SK-N-SH (cell line): Measurements from ENCODE around the gene CD59. TPM values are rescaled to one million over a fixed set of nuclear protein-coding genes. Genes with fewer than 3 reads are reported as not detected.

ENCODE experiments used
- CTCF ChIA-PET: fragments of 300-600, 350-600 bp; formaldehyde crosslinking; extraction: SDS; loops from one replicate; lab custom pipeline; 2021; lab: Yijun Ruan, JAX
- POLR2A ChIA-PET: fragments of 350-600 bp; sonication (Branson Sonifier 250); formaldehyde crosslinking; extraction: SDS; loops from one replicate; lab custom pipeline; 2020; ENCODE audit warnings: antibody characterized with exemption, inconsistent platforms; lab: Yijun Ruan, JAX
- DNase-seq: peaks from one replicate; pipeline ENCODE4 v3.0.0; 2012
- H2AFZ ChIP-seq: fragments of 200-600 bp; sonication (generic); 2 replicates; pipeline ENCODE4 v1.8.1; 2016; ENCODE audit warnings: antibody characterized with exemption, mild to moderate bottlenecking, low read depth
- H3F3A ChIP-seq: fragments of 200-600 bp; sonication (generic); replicated peaks from 2 replicates; pipeline ENCODE3; 2016; ENCODE audit warnings: antibody characterized with exemption, mild to moderate bottlenecking; ENCODE audit not compliant: insufficient read depth
- H3K27ac ChIP-seq, 2 experiments: fragments of 200-500 bp in 1 of 2; fragments of 200-600 bp in 1 of 2; sonication (Bioruptor generic) in 1 of 2; sonication (generic), shearing (Covaris generic) in 1 of 2; 2 replicates each; pipeline versions ENCODE4 v1.5.1 to v1.6.1; 2014 to 2016; ENCODE audit warnings: low read depth in 2 of 2, inconsistent platforms in 1 of 2, low read length in 1 of 2, mild to moderate bottlenecking in 1 of 2, mixed read lengths in 1 of 2
- H3K27me3 ChIP-seq: fragments of 200-600 bp; sonication (generic), shearing (Covaris generic); 2 replicates; pipeline ENCODE4 v1.6.1; 2016; ENCODE audit warnings: mixed run types; ENCODE audit not compliant: insufficient read depth
- H3K36me3 ChIP-seq, 2 experiments: fragments of 200-500 bp in 1 of 2; fragments of 200-600 bp in 1 of 2; sonication (Bioruptor generic) in 1 of 2; sonication (generic) in 1 of 2; replicated peaks in 1 of 2; 2 replicates each; pipeline versions ENCODE3 to v1.5.1; 2014 to 2016; ENCODE audit warnings: low read length in 1 of 2, mild to moderate bottlenecking in 1 of 2; ENCODE audit not compliant: insufficient read depth in 2 of 2, control insufficient read depth in 1 of 2
- H3K4me1 ChIP-seq, 2 experiments: fragments of 200-500 bp in 1 of 2; fragments of 200-600 bp in 1 of 2; sonication (Bioruptor generic) in 1 of 2; sonication (generic), shearing (Covaris generic) in 1 of 2; 2 replicates each; pipeline versions ENCODE4 v1.5.1 to v1.6.1; 2014 to 2016; ENCODE audit warnings: low read depth in 1 of 2, low read length in 1 of 2, mixed run types in 1 of 2; ENCODE audit not compliant: insufficient read depth in 2 of 2, control insufficient read depth in 1 of 2
- H3K4me2 ChIP-seq: fragments of 200-600 bp; sonication (generic), shearing (Covaris generic); 2 replicates; pipeline ENCODE4 v1.6.1; 2017; ENCODE audit warnings: mixed run types
- H3K4me3 ChIP-seq, 2 experiments: fragments of 200-500 bp in 1 of 2; fragments of 200-600 bp in 1 of 2; sonication (Bioruptor generic) in 1 of 2; sonication (generic), shearing (Covaris generic) in 1 of 2; 2 replicates each; pipeline versions ENCODE4 v1.5.1 to v1.8.1; 2014 to 2016; ENCODE audit warnings: low read depth in 2 of 2, inconsistent platforms in 1 of 2, low read length in 1 of 2, mild to moderate bottlenecking in 1 of 2, mixed read lengths in 1 of 2, moderate library complexity in 1 of 2
- H3K79me2 ChIP-seq: fragments of 200-600 bp; sonication (generic); 2 replicates; pipeline ENCODE4 v1.8.1; 2017; ENCODE audit warnings: mild to moderate bottlenecking; ENCODE audit not compliant: insufficient read depth
- H3K9ac ChIP-seq: fragments of 200-600 bp; sonication (generic); 2 replicates; pipeline ENCODE4 v1.6.1; 2017; ENCODE audit warnings: mixed run types
- H3K9me2 ChIP-seq: fragments of 200-600 bp; sonication (generic); 2 replicates; pipeline ENCODE4 v1.6.1; 2017; ENCODE audit warnings: mixed run types
- H3K9me3 ChIP-seq: fragments of 200-600 bp; sonication (generic); 2 replicates; pipeline ENCODE4 v1.6.1; 2017; ENCODE audit warnings: mixed run types, mild to moderate bottlenecking, moderate library complexity
- H4K20me1 ChIP-seq: fragments of 200-600 bp; sonication (generic); 2 replicates; pipeline ENCODE4 v1.6.1; 2017; ENCODE audit warnings: mild to moderate bottlenecking, mixed run types; ENCODE audit not compliant: insufficient read depth
- CHD2 ChIP-seq: fragments of 150-350 bp; IDR thresholded peaks from 2 replicates; pipeline ENCODE4 v1.6.1; 2018; ENCODE audit warnings: low read length; ENCODE audit not compliant: partially characterized antibody
- FOSL2 ChIP-seq: IDR thresholded peaks from 2 replicates; pipeline ENCODE4 v1.4.0; 2012; ENCODE audit warnings: low read depth, mild to moderate bottlenecking, moderate library complexity, borderline replicate concordance
- FOXM1 ChIP-seq: IDR thresholded peaks from 2 replicates; pipeline ENCODE4 v1.4.0; 2012; ENCODE audit warnings: low read depth, mild to moderate bottlenecking
- GABPA ChIP-seq: IDR thresholded peaks from 2 replicates; pipeline ENCODE4 v1.4.0; 2012; ENCODE audit warnings: low read depth, mild to moderate bottlenecking
- GATA2 ChIP-seq: sonication (generic); formaldehyde crosslinking; IDR thresholded peaks from 2 replicates; pipeline ENCODE4 v1.5.0; 2020; ENCODE audit warnings: mild to moderate bottlenecking, missing genetic modification reagents
- JUND ChIP-seq: IDR thresholded peaks from 2 replicates; pipeline ENCODE4 v1.4.0; 2012
- MEF2A ChIP-seq: IDR thresholded peaks from 2 replicates; pipeline ENCODE4 v1.4.0; 2012; ENCODE audit warnings: low read depth, borderline replicate concordance
- MXI1 ChIP-seq: IDR thresholded peaks from 2 replicates; pipeline ENCODE4 v1.6.1; 2012; ENCODE audit warnings: mild to moderate bottlenecking, low read depth, low read length, improper control_type of control experiment
- NFIC ChIP-seq: IDR thresholded peaks from 2 replicates; pipeline ENCODE4 v1.4.0; 2012; ENCODE audit warnings: borderline replicate concordance
- NRF1 ChIP-seq: IDR thresholded peaks from 2 replicates; pipeline ENCODE4 v1.6.1; 2012; ENCODE audit warnings: low read depth, mild to moderate bottlenecking, low read length
- POLR2AphosphoS5 ChIP-seq: IDR thresholded peaks from 2 replicates; pipeline ENCODE4 v1.6.1; 2012; ENCODE audit warnings: low read depth, low read length
- RAD21 ChIP-seq: IDR thresholded peaks from 2 replicates; pipeline ENCODE4 v1.6.1; 2012; ENCODE audit warnings: mild to moderate bottlenecking, low read length
- RXRA ChIP-seq: IDR thresholded peaks from 2 replicates; pipeline ENCODE4 v1.4.0; 2012; ENCODE audit warnings: low read depth, mild to moderate bottlenecking, borderline replicate concordance
- SIN3A ChIP-seq: IDR thresholded peaks from 2 replicates; pipeline ENCODE4 v1.6.1; 2012; ENCODE audit warnings: low read depth, mild to moderate bottlenecking, low read length, moderate library complexity, borderline replicate concordance
- SMC3 ChIP-seq: IDR thresholded peaks from 2 replicates; pipeline ENCODE4 v1.6.1; 2012; ENCODE audit warnings: low read depth, low read length, improper control_type of control experiment
- TAF1 ChIP-seq: IDR thresholded peaks from 2 replicates; pipeline ENCODE4 v1.6.1; 2012; ENCODE audit warnings: low read depth, mild to moderate bottlenecking, low read length, moderate library complexity, borderline replicate concordance
- TCF12 ChIP-seq: IDR thresholded peaks from 2 replicates; pipeline ENCODE4 v1.4.0; 2012
- TEAD4 ChIP-seq: IDR thresholded peaks from 2 replicates; pipeline ENCODE4 v1.4.0; 2012; ENCODE audit warnings: mild to moderate bottlenecking, borderline replicate concordance; ENCODE audit not compliant: insufficient read depth
- YY1 ChIP-seq: IDR thresholded peaks from 2 replicates; pipeline ENCODE4 v1.4.0; 2012; ENCODE audit warnings: low read depth, mild to moderate bottlenecking
- WGBS: methylation state at CpG from one replicate; pipeline ENCODE4 v1.1.6; 2017; ENCODE audit warnings: low lambda C conversion rate; 5-methylcytosine and 5-hydroxymethylcytosine counted together
- polyA plus RNA-seq, 3 experiments: library from polyadenylated mRNA; depleted of rRNA; stranded (reverse); fragments of >200 nt; gene quantifications; 2 replicates each; pipeline ENCODE4 v1.2.3, GENCODE V29; 2012
- TF ChIP-seq, protein P1 (sequence below): fragments of 150-350 bp; IDR thresholded peaks from 2 replicates; pipeline ENCODE4 v1.6.1; 2016; ENCODE audit warnings: mild to moderate bottlenecking, low read depth, low read length
- TF ChIP-seq, protein P2 (sequence below): IDR thresholded peaks from 2 replicates; pipeline ENCODE4 v1.4.0; 2012; ENCODE audit warnings: low read depth
- TF ChIP-seq, protein P3 (sequence below): fragments of 200-600 bp; sonication (generic); IDR thresholded peaks from 2 replicates; pipeline ENCODE4 v1.6.1; 2017; ENCODE audit warnings: antibody characterized with exemption, mild to moderate bottlenecking, moderate library complexity
- TF ChIP-seq, protein P4 (sequence below): IDR thresholded peaks from 2 replicates; pipeline ENCODE4; 2012
- TF ChIP-seq, protein P5 (sequence below): IDR thresholded peaks from 2 replicates; pipeline ENCODE4 v1.4.0; 2012; ENCODE audit warnings: low read depth, borderline replicate concordance
- TF ChIP-seq, protein P6 (sequence below): IDR thresholded peaks from 2 replicates; pipeline ENCODE4 v1.4.0; 2012; ENCODE audit warnings: low read depth, borderline replicate concordance

Gene CD59
- polyA plus RNA-seq, 1 of the 3 experiments (the other 2 are of a cell fraction) = 616 TPM

DNA sequence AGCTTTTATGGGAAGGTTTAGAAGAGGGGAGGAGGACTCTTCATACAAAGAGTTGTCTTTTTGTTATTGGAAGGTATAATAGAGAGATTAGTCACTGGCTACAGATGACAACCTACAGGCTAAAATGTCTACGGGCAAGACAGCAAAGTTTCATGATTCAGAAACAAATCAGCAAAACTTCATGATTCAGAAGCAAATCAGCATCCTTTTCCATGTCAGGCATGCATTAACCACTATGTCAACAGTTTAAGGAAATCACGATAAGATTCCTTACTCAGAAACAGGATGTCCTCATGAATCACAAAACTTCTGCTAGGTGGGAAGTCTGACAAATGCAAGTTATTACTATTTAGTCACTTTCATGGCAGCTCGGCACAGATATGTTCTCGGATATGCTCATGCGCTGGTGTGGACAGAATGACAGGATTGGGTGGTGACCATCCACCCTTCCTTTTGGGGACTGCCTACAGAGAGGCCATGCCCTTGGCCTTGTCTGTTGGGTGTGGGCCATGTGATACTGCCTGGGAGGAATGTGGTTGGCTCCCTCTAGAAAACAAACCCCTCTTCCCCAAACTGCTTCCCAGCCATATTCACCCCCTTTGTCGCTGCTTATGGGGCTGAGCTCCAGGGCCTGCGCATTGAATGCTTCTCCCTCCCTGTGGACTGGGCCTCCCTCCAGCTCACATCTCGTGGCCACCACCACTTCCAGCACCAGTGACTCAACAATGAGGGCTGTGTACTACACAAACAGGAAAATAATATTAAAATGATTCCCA, 45.7 kb downstream of the CD59 start:
- Histone ChIP-seq H3K4me2 (peak overlapping the region; percentile 69), H3K79me2 (no peaks in the 10 kb centered on the region), H3K27ac (peak overlapping the region; percentile 73 to 100), H3F3A (peaks cover 56% of the 10 kb centered on the region), H3K4me3 (no peak overlapping the region), H3K27me3 (no peaks in the 10 kb centered on the region), H2AFZ (peak overlapping the region; percentile 5; the same call in 1 of the 2 replicates), H3K9me2 (no peaks in the 10 kb centered on the region), H3K36me3 (no peaks in the 10 kb centered on the region), H4K20me1 (no peaks in the 10 kb centered on the region), H3K9me3 (no peaks in the 10 kb centered on the region), H3K9ac (peak overlapping the region; percentile 85), H3K4me1 (peaks cover 25 to 71% of the 10 kb centered on the region in 2 experiments)
- WGBS = 11% methylated on average over 8 of the region's 8 CpGs
- DNase-seq = no peak
- ChIA-PET POLR2A (no interaction called here), CTCF (interaction anchor here (2.8 to 14.6 kb wide), 5 partner anchors 10 to 525 kb away, joined by 12 to 185 read pairs (median 18); partner anchors contain the start of gene C11orf91)
- TF ChIP-seq MEF2A = no peak
- TF ChIP-seq POLR2AphosphoS5 = peak; percentile 69; the same call in 1 of the 2 replicates
- no peak for TF ChIP-seq TAF1
- TF ChIP-seq, protein P1, sequence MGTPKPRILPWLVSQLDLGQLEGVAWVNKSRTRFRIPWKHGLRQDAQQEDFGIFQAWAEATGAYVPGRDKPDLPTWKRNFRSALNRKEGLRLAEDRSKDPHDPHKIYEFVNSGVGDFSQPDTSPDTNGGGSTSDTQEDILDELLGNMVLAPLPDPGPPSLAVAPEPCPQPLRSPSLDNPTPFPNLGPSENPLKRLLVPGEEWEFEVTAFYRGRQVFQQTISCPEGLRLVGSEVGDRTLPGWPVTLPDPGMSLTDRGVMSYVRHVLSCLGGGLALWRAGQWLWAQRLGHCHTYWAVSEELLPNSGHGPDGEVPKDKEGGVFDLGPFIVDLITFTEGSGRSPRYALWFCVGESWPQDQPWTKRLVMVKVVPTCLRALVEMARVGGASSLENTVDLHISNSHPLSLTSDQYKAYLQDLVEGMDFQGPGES = no peak
- no peak for TF ChIP-seq SMC3
- no peak for TF ChIP-seq MXI1
- peak; percentile 82 for TF ChIP-seq NFIC
- no peak for TF ChIP-seq SIN3A
- TF ChIP-seq, protein P2, sequence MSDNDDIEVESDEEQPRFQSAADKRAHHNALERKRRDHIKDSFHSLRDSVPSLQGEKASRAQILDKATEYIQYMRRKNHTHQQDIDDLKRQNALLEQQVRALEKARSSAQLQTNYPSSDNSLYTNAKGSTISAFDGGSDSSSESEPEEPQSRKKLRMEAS = peak; percentile 43
- peak; percentile 100 for TF ChIP-seq FOSL2
- TF ChIP-seq, protein P3, sequence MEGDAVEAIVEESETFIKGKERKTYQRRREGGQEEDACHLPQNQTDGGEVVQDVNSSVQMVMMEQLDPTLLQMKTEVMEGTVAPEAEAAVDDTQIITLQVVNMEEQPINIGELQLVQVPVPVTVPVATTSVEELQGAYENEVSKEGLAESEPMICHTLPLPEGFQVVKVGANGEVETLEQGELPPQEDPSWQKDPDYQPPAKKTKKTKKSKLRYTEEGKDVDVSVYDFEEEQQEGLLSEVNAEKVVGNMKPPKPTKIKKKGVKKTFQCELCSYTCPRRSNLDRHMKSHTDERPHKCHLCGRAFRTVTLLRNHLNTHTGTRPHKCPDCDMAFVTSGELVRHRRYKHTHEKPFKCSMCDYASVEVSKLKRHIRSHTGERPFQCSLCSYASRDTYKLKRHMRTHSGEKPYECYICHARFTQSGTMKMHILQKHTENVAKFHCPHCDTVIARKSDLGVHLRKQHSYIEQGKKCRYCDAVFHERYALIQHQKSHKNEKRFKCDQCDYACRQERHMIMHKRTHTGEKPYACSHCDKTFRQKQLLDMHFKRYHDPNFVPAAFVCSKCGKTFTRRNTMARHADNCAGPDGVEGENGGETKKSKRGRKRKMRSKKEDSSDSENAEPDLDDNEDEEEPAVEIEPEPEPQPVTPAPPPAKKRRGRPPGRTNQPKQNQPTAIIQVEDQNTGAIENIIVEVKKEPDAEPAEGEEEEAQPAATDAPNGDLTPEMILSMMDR = no peak
- no peak for TF ChIP-seq GATA2
- peak; percentile 24; the same call in 1 of the 2 replicates for TF ChIP-seq YY1
- TF ChIP-seq, protein P4, sequence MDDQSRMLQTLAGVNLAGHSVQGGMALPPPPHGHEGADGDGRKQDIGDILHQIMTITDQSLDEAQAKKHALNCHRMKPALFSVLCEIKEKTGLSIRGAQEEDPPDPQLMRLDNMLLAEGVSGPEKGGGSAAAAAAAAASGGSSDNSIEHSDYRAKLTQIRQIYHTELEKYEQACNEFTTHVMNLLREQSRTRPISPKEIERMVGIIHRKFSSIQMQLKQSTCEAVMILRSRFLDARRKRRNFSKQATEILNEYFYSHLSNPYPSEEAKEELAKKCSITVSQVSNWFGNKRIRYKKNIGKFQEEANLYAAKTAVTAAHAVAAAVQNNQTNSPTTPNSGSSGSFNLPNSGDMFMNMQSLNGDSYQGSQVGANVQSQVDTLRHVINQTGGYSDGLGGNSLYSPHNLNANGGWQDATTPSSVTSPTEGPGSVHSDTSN = peak; percentile 95
- peak; percentile 94 for TF ChIP-seq TEAD4
- no peak for TF ChIP-seq RAD21
- TF ChIP-seq FOXM1 = peak; percentile 92
- TF ChIP-seq JUND = peak; percentile 96
- peak; percentile 95 for TF ChIP-seq TCF12
- no peak for TF ChIP-seq CHD2
- TF ChIP-seq GABPA = no peak
- TF ChIP-seq, protein P5, sequence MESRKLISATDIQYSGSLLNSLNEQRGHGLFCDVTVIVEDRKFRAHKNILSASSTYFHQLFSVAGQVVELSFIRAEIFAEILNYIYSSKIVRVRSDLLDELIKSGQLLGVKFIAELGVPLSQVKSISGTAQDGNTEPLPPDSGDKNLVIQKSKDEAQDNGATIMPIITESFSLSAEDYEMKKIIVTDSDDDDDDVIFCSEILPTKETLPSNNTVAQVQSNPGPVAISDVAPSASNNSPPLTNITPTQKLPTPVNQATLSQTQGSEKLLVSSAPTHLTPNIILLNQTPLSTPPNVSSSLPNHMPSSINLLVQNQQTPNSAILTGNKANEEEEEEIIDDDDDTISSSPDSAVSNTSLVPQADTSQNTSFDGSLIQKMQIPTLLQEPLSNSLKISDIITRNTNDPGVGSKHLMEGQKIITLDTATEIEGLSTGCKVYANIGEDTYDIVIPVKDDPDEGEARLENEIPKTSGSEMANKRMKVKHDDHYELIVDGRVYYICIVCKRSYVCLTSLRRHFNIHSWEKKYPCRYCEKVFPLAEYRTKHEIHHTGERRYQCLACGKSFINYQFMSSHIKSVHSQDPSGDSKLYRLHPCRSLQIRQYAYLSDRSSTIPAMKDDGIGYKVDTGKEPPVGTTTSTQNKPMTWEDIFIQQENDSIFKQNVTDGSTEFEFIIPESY = peak; percentile 81; the same call in 1 of the 2 replicates
- TF ChIP-seq NRF1 = peak; percentile 30; the same call in 1 of the 2 replicates
- TF ChIP-seq RXRA = peak; percentile 84; the same call in 1 of the 2 replicates
- TF ChIP-seq, protein P6, sequence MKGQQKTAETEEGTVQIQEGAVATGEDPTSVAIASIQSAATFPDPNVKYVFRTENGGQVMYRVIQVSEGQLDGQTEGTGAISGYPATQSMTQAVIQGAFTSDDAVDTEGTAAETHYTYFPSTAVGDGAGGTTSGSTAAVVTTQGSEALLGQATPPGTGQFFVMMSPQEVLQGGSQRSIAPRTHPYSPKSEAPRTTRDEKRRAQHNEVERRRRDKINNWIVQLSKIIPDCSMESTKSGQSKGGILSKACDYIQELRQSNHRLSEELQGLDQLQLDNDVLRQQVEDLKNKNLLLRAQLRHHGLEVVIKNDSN = peak; percentile 35; the same call in 1 of the 2 replicates
